A204.1 (cell line): ENCODE results near the gene BMERB1.
"Not testable (repeated sequence)": the region's sequence is repeated elsewhere in the genome, so short reads cannot be mapped to it uniquely, and the experiment has no call there.

Source experiments
- FAIRE-seq: peaks from 2 replicates; lab custom pipeline; 2012; peaks lifted over from hg19 to GRCh38; lab: Jason Lieb, UNC

The BMERB1 gene

GRCh38 chr16:15523939-15524338 lies 89.6 kb downstream of the BMERB1 start:
- no peak for FAIRE-seq

- FAIRE-seq = no peak
Measured at GRCh38 chr16:15524966-15525365, 90.6 kb downstream of the BMERB1 start.

- no peak for FAIRE-seq
Measured at GRCh38 chr16:15526097-15526496, 91.7 kb downstream of the BMERB1 start.

- peak; percentile 83 for FAIRE-seq
Measured at GRCh38 chr16:15526731-15527130, 92.3 kb downstream of the BMERB1 start.

GRCh38 chr16:15529673-15530072 lies 95.3 kb downstream of the BMERB1 start:
- no peak for FAIRE-seq

- no peak for FAIRE-seq
Measured at GRCh38 chr16:15530085-15530484, 95.7 kb downstream of the BMERB1 start.

- no peak for FAIRE-seq
Measured at GRCh38 chr16:15532825-15533224, 98.4 kb downstream of the BMERB1 start.

- no peak for FAIRE-seq
Measured at GRCh38 chr16:15533386-15533785, 99.0 kb downstream of the BMERB1 start.

- FAIRE-seq = no peak
Measured at GRCh38 chr16:15535772-15536171, 101.4 kb downstream of the BMERB1 start.

- no peak for FAIRE-seq
Measured at GRCh38 chr16:15536843-15537242, 102.5 kb downstream of the BMERB1 start.

- FAIRE-seq = no peak
Measured at GRCh38 chr16:15538507-15538906, 104.1 kb downstream of the BMERB1 start.

- FAIRE-seq = no peak
Measured at GRCh38 chr16:15539197-15539596, 104.8 kb downstream of the BMERB1 start.

- no peak for FAIRE-seq
Measured at GRCh38 chr16:15542261-15542660, 107.9 kb downstream of the BMERB1 start.

- no peak for FAIRE-seq
Measured at GRCh38 chr16:15542734-15543347, 108.5 kb downstream of the BMERB1 start.

- FAIRE-seq = no peak
Measured at GRCh38 chr16:15544405-15544804, 110.0 kb downstream of the BMERB1 start.

- FAIRE-seq = no peak
Measured at GRCh38 chr16:15545544-15545943, 111.2 kb downstream of the BMERB1 start.

- not testable (repeated sequence) for FAIRE-seq
Measured at GRCh38 chr16:15547072-15547767, 112.8 kb downstream of the BMERB1 start.

- no peak for FAIRE-seq
Measured at GRCh38 chr16:15547768-15548096, 113.3 kb downstream of the BMERB1 start.

- FAIRE-seq = no peak
Measured at GRCh38 chr16:15548482-15548891, 114.1 kb downstream of the BMERB1 start.

GRCh38 chr16:15552507-15552906 lies 118.1 kb downstream of the BMERB1 start:
- no peak for FAIRE-seq

GRCh38 chr16:15553313-15554088 lies 119.1 kb downstream of the BMERB1 start:
- no peak for FAIRE-seq

- FAIRE-seq = no peak
Measured at GRCh38 chr16:15556130-15556529, 121.7 kb downstream of the BMERB1 start.

- FAIRE-seq = no peak
Measured at GRCh38 chr16:15557258-15557657, 122.9 kb downstream of the BMERB1 start.

- FAIRE-seq = no peak
Measured at GRCh38 chr16:15559176-15559575, 124.8 kb downstream of the BMERB1 start.
